PC-3 (cell line): ENCODE data around the gene ZRANB1. TPM values are rescaled to one million over a fixed set of nuclear protein-coding genes. Genes with fewer than 3 reads are reported as not detected.

Experiments used
- ATAC-seq: fragments of 200-7000 bp; cut with Tn5 transposase; 2 replicates; pipeline ENCODE4 v1.9.1; 2020; ENCODE audit warnings: mild to moderate bottlenecking, moderate library complexity
- BruUV-seq: library from RNA; stranded (reverse); fragments of 400-500 nt; replicated peaks from 2 replicates; lab custom pipeline; 2021; lab: Mats Ljungman, UMichigan
- CTCF ChIA-PET: fragments of 300-600 bp; sonication (Branson Sonifier 250); formaldehyde crosslinking; loops from one replicate; lab custom pipeline; 2022; ENCODE audit warnings: antibody characterized with exemption; lab: Charles Lee
- POLR2A ChIA-PET: fragments of 300-600 bp; sonication (Branson Sonifier 250); formaldehyde crosslinking; loops from one replicate; lab custom pipeline; 2022; ENCODE audit warnings: antibody characterized with exemption; ENCODE audit not compliant: unreplicated experiment; lab: Charles Lee
- DNase-seq: peaks from one replicate; pipeline ENCODE4 v3.0.0-alpha.2; 2015
- H2AFZ ChIP-seq: fragments of 300-600 bp; sonication (generic); 2 replicates; pipeline ENCODE4 v1.6.0; 2016; ENCODE audit warnings: antibody characterized with exemption, low read length
- H3F3A ChIP-seq: fragments of 300-600 bp; sonication (generic); one replicate; pipeline ENCODE4 v1.6.0; 2017; ENCODE audit warnings: antibody characterized with exemption, low read length, control low read depth, mild to moderate bottlenecking; ENCODE audit not compliant: unreplicated experiment
- H3K27ac ChIP-seq: fragments of 300-600 bp; sonication (generic); 2 replicates; pipeline ENCODE4 v1.5.1; 2016; ENCODE audit warnings: mild to moderate bottlenecking, low read length
- H3K27me3 ChIP-seq: fragments of 300-600 bp; sonication (generic); 2 replicates; pipeline ENCODE4 v1.6.1; 2016; ENCODE audit warnings: low read length, mixed read lengths
- H3K36me3 ChIP-seq: fragments of 300-600 bp; sonication (generic); 2 replicates; pipeline ENCODE4 v1.6.1; 2016; ENCODE audit warnings: low read depth, mixed run types, low read length, mixed read lengths
- H3K4me1 ChIP-seq: fragments of 300-600 bp; sonication (generic); 2 replicates; pipeline ENCODE4 v1.5.1; 2016; ENCODE audit warnings: low read length; ENCODE audit not compliant: insufficient read depth
- H3K4me2 ChIP-seq: fragments of 300-600 bp; sonication (generic); 2 replicates; pipeline ENCODE4 v1.6.0; 2016; ENCODE audit warnings: low read length
- H3K4me3 ChIP-seq: fragments of 300-600 bp; sonication (generic); 2 replicates; pipeline ENCODE4 v1.5.1; 2016; ENCODE audit warnings: mild to moderate bottlenecking, low read length, mixed read lengths
- H3K79me2 ChIP-seq: fragments of 300-600 bp; sonication (generic); 2 replicates; pipeline ENCODE4 v1.6.1; 2017; ENCODE audit warnings: low read length, mixed read lengths
- H3K9ac ChIP-seq: fragments of 300-600 bp; sonication (generic); 2 replicates; pipeline ENCODE4 v1.6.0; 2016; ENCODE audit warnings: mild to moderate bottlenecking, low read length
- H3K9me2 ChIP-seq: fragments of 300-600 bp; sonication (generic); replicated peaks from 2 replicates; pipeline ENCODE4 v1.6.1; 2016; ENCODE audit warnings: mixed run types, low read length, mixed read lengths
- H3K9me3 ChIP-seq: fragments of 300-600 bp; sonication (generic); 2 replicates; pipeline ENCODE4 v1.6.1; 2016; ENCODE audit warnings: low read length, mixed read lengths
- H4K20me1 ChIP-seq: fragments of 300-600 bp; sonication (generic); 2 replicates; pipeline ENCODE4 v1.6.1; 2016; ENCODE audit warnings: low read length, mixed read lengths
- EZH2 ChIP-seq: fragments of 300-600 bp; sonication (generic); IDR thresholded peaks from one replicate; pipeline ENCODE4 v1.6.1; 2017; ENCODE audit warnings: antibody characterized with exemption, mild to moderate bottlenecking, low read length; ENCODE audit not compliant: unreplicated experiment
- EZH2phosphoT487 ChIP-seq: fragments of 300-600 bp; sonication (generic); IDR thresholded peaks from 2 replicates; pipeline ENCODE4 v1.6.1; 2018; ENCODE audit warnings: mild to moderate bottlenecking, antibody characterized with exemption, low read length, borderline replicate concordance
- intact Hi-C: fragments of 100-400 bp; cut with micrococcal nuclease; formaldehyde crosslinking; loops from 2 replicates; pipeline ENCODE4 v1.9.0; 2023
- total RNA-seq: library from RNA; depleted of rRNA; stranded (reverse); fragments of >200 nt; gene quantifications from 2 replicates; pipeline ENCODE4 v1.2.3, GENCODE V29; 2014
- TF ChIP-seq, protein P1 (sequence below): fragments of 300-600 bp; sonication (generic); conservative IDR thresholded peaks from 2 replicates; pipeline ENCODE4 v1.5.1; 2017; ENCODE audit warnings: antibody characterized with exemption, low read depth, mild to moderate bottlenecking, low read length

ZRANB1 gene
- total RNA-seq, 1 experiment from 2014 or later, result 12.8 TPM

- CTCF ChIA-PET, result no interaction called here
- TF ChIP-seq EZH2 (no peak), EZH2phosphoT487 (no peak)
- TF ChIP-seq, protein P1, sequence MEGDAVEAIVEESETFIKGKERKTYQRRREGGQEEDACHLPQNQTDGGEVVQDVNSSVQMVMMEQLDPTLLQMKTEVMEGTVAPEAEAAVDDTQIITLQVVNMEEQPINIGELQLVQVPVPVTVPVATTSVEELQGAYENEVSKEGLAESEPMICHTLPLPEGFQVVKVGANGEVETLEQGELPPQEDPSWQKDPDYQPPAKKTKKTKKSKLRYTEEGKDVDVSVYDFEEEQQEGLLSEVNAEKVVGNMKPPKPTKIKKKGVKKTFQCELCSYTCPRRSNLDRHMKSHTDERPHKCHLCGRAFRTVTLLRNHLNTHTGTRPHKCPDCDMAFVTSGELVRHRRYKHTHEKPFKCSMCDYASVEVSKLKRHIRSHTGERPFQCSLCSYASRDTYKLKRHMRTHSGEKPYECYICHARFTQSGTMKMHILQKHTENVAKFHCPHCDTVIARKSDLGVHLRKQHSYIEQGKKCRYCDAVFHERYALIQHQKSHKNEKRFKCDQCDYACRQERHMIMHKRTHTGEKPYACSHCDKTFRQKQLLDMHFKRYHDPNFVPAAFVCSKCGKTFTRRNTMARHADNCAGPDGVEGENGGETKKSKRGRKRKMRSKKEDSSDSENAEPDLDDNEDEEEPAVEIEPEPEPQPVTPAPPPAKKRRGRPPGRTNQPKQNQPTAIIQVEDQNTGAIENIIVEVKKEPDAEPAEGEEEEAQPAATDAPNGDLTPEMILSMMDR, result no peak
- Histone ChIP-seq H3K9ac (peak overlapping the region; percentile 70), H3K79me2 (peaks cover 59% of the 10 kb centered on the region), H3K27me3 (no peaks in the 10 kb centered on the region), H3F3A (peaks cover 4% of the 10 kb centered on the region), H3K27ac (peak overlapping the region; percentile 0; the same call in 1 of the 2 replicates), H3K4me1 (peaks cover 29% of the 10 kb centered on the region), H3K9me3 (no peaks in the 10 kb centered on the region), H3K4me3 (peak overlapping the region; percentile 85), H3K36me3 (no peaks in the 10 kb centered on the region), H4K20me1 (peaks cover 19% of the 10 kb centered on the region), H2AFZ (no peak overlapping the region), H3K9me2 (no peaks in the 10 kb centered on the region), H3K4me2 (peak overlapping the region; percentile 86)
- peak; percentile 8 for ATAC-seq
- DNase-seq, result peak; percentile 65
- BruUV-seq, result no TSS peak
- intact Hi-C loops, result loop anchor here (5.0 kb wide), 1 partner anchor 126 kb away; the partner anchor contains the start of gene EEF1AKMT2
- POLR2A ChIA-PET, result interaction anchor here (0.6 to 0.7 kb wide), 2 partner anchors 28 to 45 kb away, joined by 3 read pairs; no protein-coding TSS in a partner anchor
Measured at GRCh38 chr10:124918191-124918830, 23.6 kb upstream of the ZRANB1 start.

- no peaks in the 10 kb centered on the region for H3K27me3 ChIP-seq
- no peaks in the 10 kb centered on the region for H3K9me3 ChIP-seq
- H3F3A ChIP-seq, result peaks cover 4% of the 10 kb centered on the region
- no peak overlapping the region for H3K9ac ChIP-seq
- H3K9me2 ChIP-seq, result no peaks in the 10 kb centered on the region
- peaks cover 19% of the 10 kb centered on the region for H4K20me1 ChIP-seq
- peak overlapping the region; percentile 86 for H3K4me2 ChIP-seq
- peaks cover 31% of the 10 kb centered on the region for H3K4me1 ChIP-seq
- ATAC-seq (no peak), DNase-seq (no peak)
- intact Hi-C loops, result loop anchor here (5.0 kb wide), 1 partner anchor 127 kb away; the partner anchor contains the start of gene EEF1AKMT2
- ChIA-PET CTCF (no interaction called here), POLR2A (interaction anchor here (0.7 kb wide), 2 partner anchors 28 to 44 kb away, joined by 3 read pairs; no protein-coding TSS in a partner anchor)
- peaks cover 65% of the 10 kb centered on the region for H3K79me2 ChIP-seq
- BruUV-seq, result no TSS peak
- no peak overlapping the region for H3K27ac ChIP-seq
- peak overlapping the region; percentile 85 for H3K4me3 ChIP-seq
- TF ChIP-seq, protein P1, result no peak
- TF ChIP-seq EZH2 (no peak), EZH2phosphoT487 (no peak)
- H3K36me3 ChIP-seq, result no peaks in the 10 kb centered on the region
- H2AFZ ChIP-seq, result no peak overlapping the region
Measured at GRCh38 chr10:124918906-124919305, 23.0 kb upstream of the ZRANB1 start.

DNA sequence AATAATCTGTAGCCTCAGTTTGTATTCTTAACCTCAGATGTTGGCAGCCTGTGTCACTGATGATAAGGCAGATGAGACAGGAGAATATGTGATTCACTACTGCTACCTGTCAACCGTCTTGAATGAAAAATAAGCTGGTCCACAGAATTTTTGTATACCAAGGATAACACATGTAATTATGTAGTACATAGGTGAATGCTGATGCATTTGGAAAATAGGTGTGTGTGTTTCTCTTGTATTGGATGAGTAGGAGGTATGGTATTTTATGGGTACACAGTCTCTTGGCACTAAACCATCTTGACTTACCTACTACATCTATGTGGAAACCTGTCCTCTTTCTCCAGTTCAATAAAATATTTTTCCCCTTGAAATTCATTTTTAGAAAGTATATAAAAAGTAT lies 20.7 kb upstream of the ZRANB1 start:
- Histone ChIP-seq H3K27me3 (no peaks in the 10 kb centered on the region), H3K4me2 (0 out of 2 replicates have a peak overlapping the region, but pooled peaks have one; percentile 1), H4K20me1 (peaks cover 28% of the 10 kb centered on the region), H3K9ac (no peak overlapping the region), H3K27ac (no peak overlapping the region), H3K9me2 (no peaks in the 10 kb centered on the region), H3K79me2 (peaks cover 88% of the 10 kb centered on the region), H3K4me3 (no peak overlapping the region), H2AFZ (no peak overlapping the region), H3K4me1 (peaks cover 46% of the 10 kb centered on the region), H3F3A (peaks cover 4% of the 10 kb centered on the region), H3K36me3 (no peaks in the 10 kb centered on the region), H3K9me3 (no peaks in the 10 kb centered on the region)
- peak; percentile 79 for DNase-seq
- BruUV-seq, result no TSS peak
- intact Hi-C loops, result no loop called here
- CTCF ChIA-PET, result no interaction called here
- POLR2A ChIA-PET, result no interaction called here
- no peak; the same call in 1 of the 2 replicates for ATAC-seq
- no peak for TF ChIP-seq EZH2phosphoT487
- no peak for TF ChIP-seq EZH2
- TF ChIP-seq, protein P1, result no peak
